22Rv1 (cell line): ENCODE data around the gene GARIN3.

Source experiments
- ZFX ChIP-seq: fragments of 450-650 bp; IDR thresholded peaks from 2 replicates; pipeline ENCODE4 v1.6.1; 2017; ENCODE audit warnings: antibody characterized with exemption, borderline replicate concordance
- TF ChIP-seq, protein P1 (sequence below): fragments of 450-650 bp; IDR thresholded peaks from 2 replicates; pipeline ENCODE4 v1.5.1; 2017; ENCODE audit warnings: mild to moderate bottlenecking

DNA sequence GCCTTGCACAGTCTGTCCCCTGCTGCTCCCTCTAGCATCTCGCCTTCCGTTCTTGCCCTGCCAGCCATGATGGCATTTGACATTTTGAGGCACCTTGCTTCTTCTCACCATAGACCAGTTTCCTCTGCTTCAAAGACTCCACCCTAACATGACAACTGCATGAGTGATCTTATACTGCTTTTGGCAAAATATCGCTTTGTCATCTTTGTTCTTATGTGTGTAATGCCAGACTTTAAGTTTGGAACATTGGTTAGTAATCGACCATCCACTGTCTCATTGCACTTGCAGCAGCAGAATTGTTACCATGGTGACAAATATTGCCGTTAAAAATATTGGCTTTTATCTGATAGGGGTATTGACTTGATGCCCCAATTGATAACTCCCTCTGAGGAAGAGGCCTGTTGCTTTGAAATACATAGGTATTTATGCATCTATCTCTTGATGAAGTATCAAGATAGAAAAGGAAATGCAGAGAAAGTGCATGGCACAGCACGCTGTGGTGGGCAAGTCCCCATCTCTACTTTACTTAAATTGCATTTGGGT, 6.8 kb downstream of the GARIN3 start:
- TF ChIP-seq, protein P1, sequence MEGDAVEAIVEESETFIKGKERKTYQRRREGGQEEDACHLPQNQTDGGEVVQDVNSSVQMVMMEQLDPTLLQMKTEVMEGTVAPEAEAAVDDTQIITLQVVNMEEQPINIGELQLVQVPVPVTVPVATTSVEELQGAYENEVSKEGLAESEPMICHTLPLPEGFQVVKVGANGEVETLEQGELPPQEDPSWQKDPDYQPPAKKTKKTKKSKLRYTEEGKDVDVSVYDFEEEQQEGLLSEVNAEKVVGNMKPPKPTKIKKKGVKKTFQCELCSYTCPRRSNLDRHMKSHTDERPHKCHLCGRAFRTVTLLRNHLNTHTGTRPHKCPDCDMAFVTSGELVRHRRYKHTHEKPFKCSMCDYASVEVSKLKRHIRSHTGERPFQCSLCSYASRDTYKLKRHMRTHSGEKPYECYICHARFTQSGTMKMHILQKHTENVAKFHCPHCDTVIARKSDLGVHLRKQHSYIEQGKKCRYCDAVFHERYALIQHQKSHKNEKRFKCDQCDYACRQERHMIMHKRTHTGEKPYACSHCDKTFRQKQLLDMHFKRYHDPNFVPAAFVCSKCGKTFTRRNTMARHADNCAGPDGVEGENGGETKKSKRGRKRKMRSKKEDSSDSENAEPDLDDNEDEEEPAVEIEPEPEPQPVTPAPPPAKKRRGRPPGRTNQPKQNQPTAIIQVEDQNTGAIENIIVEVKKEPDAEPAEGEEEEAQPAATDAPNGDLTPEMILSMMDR, result no peak
- TF ChIP-seq ZFX, result no peak
